Activated T-cell treated with anti-CD3 and anti-CD28 coated beads, Interleukin-2, amount 50 U/mL, for 48 hours (primary cell): ENCODE measurements around the gene GGNBP2.

Experiments used
- DNase-seq, 2 experiments: peaks; one replicate each; pipeline ENCODE4 v3.0.0-alpha.2; 2020

Gene GGNBP2

DNA sequence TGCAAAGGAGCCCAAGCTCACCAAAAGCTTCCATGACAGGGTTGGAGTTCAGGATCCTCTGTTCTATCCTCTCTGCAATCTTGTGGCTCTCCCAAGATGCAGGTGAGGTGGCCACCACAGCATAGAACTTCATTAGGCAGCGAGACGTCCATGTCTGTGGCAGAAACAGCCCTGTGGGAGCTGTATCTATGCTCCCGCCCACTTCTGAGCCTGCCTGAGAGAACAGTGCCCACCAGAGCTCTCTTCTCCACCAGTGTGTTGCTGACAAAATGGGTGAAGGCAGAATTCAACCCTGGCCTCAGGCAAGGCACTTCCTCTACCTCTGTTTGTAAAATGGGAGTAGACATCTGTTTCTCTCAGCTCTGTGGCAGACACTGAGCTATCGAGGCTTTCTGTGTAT, 28.9 kb upstream of the GGNBP2 start:
- DNase-seq, result no peak

DNA sequence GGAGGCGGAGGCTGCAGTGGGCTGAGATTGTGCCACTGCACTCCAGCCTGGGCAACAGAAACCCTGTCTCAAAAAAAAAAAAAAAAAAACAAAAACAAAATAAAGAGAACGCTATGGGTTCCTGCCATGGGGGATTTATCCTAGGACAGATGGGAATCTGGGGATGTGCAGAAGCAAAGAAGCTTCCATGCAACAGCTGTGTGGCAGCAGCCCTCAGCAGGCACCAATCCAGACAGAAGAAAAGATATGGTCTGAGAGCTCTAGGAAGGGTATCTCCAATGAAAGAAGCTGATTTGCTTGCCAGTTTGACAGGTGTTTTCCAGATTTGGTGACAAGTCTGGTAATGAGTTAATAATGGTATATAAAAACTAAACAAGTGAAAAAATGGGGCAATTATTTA, 21.6 kb upstream of the GGNBP2 start:
- DNase-seq, result no peak

DNA sequence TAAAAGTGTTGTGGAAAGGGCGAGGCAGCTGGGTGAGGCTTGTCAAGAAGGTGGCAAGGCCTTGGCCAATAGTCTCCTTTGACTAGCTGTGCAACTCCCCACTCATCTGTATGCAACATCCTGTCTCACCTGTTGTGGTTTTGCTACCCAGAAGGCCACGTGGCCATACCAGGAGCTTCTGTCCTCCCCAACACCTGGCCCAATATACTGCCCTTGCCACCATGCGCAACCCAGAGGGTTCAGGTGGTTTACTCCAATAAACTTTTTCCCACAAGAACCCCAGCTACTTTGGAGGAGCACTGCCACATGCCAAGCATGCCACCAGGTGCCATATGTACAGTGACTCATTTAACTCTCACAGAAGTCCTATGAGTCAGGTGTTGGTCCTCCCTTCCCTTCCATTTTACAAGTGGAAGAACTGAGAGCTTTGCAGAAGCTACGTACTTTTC, 20.3 kb upstream of the GGNBP2 start:
- DNase-seq, result peak; percentile 42 to 47

DNA sequence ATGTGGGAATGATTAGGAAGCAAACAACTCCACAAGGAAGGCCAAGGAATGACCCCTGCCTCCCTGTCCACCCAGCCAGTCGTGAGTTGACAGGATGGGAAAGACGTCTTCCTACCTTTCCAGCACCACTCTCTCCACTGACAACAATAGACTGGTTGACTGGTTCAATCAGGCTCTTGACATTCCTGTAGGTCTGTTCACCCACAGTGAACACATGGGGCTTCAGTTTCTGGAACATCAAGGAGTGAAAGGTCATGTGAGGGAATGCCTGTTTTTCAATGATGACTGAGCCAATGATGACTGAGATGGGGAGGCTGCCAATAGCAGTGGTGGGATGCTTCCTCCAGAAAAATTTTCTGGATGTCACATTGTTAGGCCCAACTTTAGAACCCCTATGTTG, 19.6 kb upstream of the GGNBP2 start:
- no peak for DNase-seq

DNA sequence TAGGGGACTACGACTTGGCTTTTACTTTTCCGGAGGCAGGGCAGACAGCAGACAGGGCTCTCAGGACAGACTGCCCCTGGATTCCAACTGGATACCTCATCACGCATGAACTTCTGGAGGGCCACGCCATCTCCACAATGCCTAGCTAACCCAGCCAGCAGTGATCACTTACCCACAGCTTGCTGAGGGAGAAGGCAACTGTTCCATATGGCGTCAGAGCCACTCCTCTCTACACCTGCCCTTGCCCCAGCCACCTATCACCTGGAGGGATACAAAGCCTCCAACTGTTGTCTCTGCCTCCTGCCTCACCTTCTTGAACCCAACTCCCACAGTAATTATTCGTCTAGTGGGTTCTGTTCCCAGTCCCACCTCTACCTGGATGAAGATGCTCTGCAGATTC, 18.8 kb upstream of the GGNBP2 start:
- peak; percentile 9 to 12 for DNase-seq

DNA sequence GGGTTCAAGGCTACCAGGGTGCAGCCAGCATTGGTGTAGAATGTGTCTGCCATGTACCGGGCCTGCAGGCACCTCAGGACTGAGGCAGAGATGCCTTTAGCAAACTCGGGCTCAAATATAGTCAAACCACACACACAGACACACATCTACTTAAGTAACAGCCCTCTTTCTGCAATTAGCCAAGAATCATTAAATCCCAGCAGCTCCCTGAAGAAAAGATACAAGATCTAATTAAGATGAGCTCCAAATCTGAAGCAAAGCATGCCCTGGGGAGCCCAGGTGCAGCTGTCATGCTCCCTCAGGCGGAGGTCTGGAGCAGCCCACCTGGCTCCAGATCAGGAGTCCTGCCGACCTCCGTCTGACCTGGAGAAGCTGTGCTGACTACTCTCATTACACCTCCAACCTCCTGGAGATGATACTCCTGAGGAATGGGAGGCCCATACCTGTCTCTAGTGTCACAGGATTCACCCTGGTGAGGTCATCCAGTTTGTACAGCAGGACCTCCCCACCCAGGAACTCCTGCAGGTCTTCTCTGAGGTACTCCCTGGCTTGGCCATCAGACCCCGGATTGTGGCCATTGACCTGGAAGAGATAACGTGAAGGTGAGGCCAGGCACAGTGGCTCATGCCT, 17.0 kb upstream of the GGNBP2 start:
- DNase-seq, result peak in 1 of 2 experiments; percentile 12

DNA sequence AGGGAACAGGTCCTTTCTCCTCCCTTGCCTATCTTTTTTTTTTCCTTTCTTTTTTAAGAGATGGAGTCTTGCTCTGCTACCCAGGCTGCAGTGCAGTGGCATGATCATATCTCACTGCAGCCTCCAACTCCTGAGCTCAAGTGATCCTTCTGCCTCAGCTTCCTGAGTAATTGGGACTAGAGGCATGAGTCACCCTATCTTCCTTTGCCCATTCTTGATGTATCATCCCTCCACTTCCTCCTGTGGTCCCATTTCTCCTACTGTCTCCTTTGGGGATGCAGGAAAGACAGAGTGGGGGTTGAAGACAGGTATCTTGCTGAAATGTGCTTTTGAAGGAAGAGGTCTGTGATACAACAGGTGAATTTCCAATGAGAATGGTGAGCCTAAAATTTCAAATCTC, 15.6 kb upstream of the GGNBP2 start:
- DNase-seq, result peak in 1 of 2 experiments; percentile 7

DNA sequence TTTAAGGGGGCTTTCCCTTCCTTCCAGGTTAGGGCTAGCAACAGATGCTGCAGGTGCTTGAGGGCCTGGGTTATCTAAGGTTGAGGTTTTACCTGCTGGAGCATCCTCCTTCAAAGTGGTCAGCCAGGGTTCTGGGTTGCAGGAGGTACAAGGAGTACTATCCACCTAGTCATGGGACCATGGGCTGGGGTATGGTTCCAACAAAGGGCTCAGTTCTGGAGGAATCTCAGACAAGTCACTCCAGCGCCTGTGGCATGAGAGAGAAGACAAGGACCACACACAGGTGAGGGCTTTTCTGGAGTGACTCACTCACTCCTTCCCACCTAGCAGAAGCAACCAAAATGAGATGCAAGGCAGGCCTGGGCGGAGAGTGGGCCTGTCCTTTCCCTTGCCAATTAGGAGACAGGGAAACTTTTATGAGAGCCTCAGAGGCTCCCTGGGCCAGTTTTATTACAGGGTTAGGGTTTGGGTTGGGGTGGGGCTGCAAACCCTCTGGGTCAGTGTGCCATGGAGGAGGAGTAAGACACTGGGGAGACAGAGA, 12.2 kb upstream of the GGNBP2 start:
- DNase-seq, result peak in 1 of 2 experiments; percentile 17

DNA sequence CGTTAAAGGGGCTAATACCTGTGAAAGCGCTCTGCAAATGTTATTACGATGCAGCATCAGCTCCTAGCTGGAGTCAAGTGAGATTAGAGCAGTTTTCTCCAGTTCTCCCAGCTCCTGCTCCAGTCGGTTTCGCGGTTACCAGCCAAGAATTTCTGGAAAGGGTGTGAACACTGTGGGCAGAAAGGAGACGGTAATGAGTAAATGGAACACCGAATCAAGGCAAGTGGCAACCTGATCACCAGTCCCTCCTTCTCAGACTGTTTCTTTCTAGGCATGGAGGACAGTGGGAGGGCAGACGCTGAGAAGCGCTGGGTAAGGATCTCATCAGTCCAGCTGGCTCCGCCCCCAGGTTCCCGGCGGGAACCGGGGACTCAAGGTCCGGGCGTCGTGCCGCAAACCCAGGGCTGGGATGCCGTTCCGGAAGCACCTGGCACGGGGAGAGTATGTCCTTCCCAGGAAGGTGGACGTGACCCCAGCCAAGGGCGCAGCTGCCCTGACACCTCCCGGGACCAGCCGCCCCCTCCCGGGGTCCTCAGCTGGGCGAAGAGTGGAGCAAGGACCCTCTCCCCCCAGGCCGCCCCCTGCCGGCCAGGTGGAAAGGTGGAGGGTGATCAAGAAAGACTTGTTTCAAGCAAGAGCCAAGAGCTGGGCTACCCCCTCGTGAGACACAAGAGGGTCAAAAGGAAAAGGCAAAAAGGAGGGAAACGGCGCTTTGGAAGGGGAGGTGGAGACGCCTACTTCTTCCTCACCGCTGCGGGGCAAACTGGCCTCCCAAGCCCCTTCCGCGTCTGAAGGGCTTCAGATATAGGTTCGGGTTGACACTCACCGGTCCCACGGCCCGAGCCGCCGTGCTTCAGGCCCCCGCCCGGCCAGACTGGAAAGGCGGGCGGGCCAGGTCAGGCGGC, 10.5 kb upstream of the GGNBP2 start:
- peak in 1 of 2 experiments; percentile 78 for DNase-seq

DNA sequence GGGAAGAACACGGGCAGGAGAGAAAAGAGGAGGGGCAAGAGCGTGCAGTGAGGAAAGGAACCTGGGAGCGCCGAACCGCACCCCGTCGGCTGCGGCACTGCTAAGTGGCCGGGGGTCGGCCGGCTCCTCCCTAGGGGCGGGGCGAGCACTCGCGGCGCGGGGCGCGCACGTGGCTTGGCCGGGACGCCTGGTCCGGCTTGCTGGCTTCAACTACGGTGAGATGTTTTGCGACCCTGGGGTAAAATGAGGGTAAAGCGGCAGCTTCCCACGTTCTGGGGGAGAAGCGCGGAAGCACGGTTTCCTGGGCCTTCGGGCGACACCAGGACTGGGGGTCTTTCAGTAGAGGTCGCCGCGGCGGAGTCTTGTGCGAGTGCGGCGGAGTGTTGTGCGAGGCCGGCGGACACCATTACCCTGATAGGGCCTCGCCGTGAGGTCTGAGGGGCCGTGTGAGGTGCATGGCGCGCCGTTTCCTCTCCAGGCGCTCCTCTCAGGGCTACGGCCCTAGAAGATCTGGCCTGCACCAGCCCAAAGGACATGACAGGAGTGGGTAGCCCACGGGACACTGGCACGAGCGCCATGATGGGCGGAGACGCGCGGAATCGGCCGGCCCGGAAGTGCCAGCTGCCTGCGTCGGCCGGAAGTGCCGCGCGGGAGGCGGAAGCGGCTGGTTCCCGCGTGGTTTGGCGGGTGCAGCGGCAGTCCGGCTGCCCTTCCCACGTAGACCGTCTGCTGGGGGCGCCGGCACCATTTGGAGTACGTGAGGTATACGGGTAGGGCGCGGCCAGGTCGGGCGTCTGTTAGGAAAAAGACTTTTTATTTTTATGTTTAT, 9.7 kb upstream of the GGNBP2 start, which contains the start of the genes MYO19 and PIGW:
MYO19 (minus strand) TSS at position 29 of the 829 bp plus-strand sequence. CDS start 2,330 bp downstream, outside the sequence.
PIGW (plus strand) TSS at position 148 of the 829 bp plus-strand sequence. CDS start 2,115 bp downstream, outside the sequence.
- DNase-seq, result peak; percentile 90 to 93

DNA sequence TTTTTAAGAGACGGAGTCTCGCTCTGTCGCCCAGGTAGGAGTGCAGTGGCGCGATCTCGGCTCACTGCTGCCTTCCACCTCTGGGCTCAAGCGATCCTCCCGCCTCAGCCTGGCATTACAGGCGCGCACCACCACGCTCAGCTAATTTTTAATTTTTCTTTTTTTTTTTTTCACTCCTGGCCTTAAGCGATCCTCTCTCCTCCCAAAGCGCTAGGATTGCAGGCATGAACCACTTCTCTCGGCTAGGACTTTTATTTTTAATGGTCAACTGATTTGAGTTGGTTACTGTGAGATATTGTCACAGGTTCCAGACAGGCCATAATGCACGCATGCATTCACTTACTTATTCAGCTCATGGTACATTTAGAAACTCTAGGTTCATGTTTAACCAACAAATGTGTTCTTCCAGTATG, 9.0 kb upstream of the GGNBP2 start:
- no peak for DNase-seq

DNA sequence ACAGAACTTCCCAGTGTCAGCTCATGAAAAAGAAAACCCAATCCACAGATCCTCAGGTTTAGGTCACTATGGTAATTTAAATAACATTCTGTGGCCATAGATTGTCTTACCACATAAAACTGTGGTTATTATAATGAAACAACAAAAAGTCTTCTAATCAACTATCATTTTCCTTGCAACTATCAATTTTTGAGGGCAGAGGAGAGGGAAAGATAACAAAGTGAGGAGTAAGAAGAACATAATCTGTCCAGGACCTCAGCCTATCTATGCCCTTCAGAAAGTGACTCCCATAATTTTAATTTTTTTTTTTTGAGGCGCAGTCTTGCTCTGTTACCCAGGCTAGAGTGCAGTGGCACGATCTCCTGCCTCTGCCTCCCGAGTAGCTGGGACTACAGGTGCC, 4.0 kb upstream of the GGNBP2 start:
- DNase-seq, result no peak

DNA sequence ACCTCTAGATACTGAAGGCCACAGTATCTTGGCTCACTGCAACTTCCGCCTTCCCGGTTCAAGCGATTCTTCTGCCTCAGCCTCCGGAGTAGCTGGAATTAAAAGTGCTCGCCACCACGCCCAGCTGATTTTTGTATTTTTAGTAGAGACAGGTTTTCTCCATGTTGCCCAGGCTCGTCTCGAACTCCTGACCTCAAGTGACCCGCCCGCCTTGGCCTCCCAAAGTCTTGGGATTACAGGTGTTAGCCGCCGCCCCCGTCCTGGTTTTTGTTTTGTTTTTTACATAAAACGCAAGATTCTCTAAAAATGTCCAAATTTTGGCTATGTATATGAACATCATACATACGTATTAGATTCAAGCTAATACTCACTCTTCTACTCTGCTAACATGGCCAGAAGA, 2.0 kb upstream of the GGNBP2 start:
- DNase-seq, result no peak

DNA sequence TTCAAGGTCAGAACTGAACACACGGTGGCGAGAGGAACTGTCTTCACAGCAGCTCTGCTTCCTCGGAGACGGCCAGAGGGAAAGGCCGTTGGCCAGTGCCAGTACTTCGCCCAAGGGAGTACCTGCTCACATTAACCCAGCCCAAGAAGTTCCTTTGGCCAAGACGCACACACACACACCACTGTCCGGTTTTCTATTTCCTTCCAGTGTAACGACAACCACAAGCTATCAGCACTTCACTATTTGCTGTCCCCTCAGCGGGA, 744 bp upstream of the GGNBP2 start:
- DNase-seq, result no peak

DNA sequence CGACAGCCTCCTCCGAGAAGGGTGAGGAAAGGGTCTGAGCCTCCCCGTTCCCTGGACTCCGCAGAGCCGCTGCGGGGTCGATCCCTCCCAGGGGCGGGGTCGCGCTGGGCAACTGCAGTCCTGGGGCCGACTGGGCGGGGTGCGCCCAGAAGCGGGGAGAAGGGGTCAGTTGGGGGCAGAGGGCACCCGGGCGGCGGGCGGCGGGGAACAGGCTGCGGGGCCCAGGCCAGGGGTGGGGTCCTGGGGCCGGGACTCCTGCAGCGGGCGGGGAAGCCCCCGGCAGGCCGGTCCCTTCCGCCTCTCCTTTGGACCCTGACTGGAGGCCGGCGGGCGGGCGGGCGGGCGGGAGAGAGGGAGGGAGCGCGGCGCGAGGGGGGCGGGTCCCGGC, 352 bp downstream of the GGNBP2 start:
- DNase-seq, result no peak

DNA sequence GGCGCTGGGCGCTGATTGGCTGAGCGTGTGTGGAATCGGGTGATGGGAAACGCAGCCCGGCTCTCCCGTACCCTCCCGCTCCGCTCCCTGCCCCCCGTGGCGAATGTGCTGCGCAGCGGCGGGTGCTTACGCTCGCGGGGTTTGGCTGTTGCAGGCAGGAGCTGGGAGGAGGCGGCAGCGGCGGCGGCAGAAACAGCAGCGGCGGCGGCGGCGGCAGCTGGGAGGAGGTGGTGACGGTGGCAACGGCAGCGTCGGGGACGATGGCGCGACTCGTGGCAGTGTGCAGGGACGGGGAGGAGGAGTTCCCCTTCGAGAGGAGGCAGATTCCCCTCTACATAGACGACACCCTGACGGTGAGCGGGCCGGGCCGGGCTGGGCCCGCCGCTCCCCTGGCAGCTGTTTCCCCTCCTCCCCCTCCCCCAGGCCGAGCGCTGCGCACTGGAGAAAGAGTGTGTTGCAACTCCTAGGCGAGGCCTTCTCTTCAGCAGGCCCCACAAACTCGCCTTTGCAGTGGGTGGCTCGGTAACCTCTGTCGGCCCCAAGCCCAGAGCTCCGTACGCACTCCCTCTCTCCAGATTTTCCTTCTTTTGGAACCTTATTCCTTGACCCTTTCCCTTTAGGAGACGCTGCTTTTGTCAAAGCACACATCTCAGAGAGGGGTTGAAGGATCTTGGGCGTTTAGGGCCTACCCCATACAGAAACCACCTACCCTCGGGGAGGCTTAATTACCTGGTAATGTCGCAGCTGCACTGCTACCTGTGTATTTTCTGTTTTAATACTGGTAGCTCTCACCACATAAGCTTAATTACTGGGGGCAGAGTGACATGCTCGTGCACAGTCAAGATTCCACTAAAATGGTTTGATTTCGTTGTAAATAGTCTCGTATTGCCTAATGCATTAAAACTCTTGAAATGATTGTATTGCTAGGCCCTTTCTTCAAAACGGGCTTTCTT, 1.0 kb downstream of the GGNBP2 start:
- peak; percentile 97 to 98 for DNase-seq

DNA sequence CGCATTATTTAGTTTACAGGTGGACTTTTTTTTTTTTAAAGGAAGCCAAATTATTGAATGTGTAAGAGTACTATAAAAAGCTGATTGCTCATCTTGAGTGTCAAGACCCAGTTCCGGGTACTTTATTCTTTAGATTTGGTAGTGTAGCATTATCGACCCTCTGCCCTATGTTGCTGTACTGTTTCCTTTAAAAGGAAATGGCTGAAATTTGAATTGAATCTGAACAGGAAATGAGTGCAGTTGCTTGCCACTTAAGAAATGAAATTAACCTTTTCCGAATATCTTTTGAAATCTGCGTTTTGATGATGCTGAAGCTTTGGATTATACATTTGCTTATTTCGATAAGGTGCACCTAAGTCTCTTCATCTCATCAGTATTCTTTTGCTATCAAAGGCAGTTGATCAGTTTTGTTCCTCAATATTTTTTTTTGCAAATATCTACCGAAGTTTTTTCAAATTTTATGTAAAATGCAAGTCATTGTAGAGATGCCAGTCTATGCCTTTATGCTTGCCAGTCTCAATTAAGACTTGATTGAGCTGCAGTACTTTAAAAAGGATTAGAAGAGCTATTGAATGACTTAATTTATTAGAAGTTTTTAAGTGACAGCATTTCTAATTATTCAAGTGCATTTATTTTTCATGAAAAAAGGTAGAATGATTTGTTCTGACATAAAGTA, 1.8 kb downstream of the GGNBP2 start:
- no peak for DNase-seq

DNA sequence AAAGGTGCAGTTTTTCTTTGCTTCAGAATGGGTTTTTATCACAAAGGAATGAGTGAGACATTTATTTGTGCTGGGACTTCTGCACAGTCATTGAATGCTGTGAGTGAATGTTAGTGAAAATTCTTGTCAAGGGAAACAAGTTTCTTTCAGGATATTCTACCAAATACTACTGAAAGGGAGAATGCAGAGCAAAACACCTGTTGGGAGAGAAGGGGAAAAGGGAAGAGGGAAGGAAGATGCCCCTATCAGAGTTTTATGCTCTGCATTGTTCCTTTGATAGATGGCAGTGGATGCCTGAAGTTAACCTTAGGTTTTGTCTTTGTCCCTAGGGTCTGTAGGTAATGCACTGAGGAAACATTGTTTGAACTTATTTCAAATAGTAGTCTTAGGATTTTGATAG, 3.1 kb downstream of the GGNBP2 start:
- DNase-seq, result no peak

DNA sequence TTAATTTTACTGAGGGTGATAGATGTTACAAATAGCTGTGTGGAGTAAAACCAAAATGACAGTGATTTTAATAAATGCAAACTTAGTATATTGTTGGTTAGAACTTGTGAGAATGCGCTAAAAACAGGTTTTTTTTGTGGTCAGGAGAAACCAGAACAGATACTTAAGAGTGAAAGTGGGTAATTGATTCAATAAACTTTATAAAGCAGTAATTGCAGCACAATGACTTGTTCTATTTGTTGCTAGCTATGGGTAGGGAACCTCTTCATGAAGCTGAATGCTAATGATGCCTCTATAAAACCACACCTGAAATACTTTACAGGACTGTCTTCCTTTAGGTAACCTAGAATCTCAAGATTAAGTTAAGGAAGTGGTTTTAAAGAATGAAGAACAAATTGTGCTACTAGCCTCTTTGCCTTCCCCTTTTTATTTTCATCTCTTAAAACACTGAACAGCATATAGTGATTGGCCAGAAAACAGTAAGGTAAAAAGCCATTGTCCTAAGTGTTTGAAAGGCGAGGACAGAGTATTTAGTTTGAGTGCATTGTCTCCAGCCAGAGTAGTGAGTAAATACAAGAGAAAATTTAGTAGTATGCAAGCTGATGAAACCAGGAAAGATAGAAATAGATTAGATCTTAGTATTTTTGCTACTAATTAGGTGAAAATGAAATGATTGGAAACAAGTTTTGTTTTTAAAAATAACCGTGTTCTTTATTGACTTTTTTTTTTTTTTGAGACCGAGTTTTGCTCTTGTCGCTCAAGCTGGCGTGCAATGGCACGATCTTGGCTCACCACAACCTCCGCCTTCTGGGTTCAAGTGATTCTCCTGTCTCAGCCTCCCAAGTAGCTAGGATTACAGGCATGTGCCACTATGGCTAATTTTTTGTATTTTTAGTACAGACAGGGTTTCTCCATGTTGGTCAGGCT, 6.0 kb downstream of the GGNBP2 start:
- DNase-seq, result no peak

DNA sequence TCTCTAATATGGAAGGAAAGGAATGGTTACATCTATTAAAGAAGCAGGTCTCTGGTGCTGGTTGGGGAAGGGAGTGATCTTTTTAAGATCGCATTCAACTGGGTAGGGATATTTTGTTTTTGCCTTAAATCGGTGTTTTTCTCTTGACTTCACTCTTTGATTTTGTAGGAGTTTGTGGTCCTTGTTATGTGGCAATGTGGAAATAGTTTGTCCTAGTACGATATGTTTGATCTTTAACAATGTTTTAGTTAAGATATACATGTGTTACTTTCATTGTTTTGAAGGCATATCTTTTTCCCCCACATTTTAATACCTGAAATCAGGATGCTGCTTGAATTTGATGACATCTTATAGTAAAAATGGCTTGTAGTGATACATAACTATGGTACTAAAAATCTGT, 8.7 kb downstream of the GGNBP2 start:
- no peak for DNase-seq
